Testis (tissue), 2 donors: Measurements from ENCODE around the gene BAIAP3.
"Not testable (repeated sequence)": the region's sequence is repeated elsewhere in the genome, so short reads cannot be mapped to it uniquely, and the experiment has no call there.

ENCODE experiments used
- POLR2A ChIP-seq: fragments of 450-650 bp; IDR thresholded peaks from one replicate; pipeline ENCODE4 v1.6.1; 2017; ENCODE audit warnings: antibody characterized with exemption, mild to moderate bottlenecking, moderate library complexity
- TF ChIP-seq, protein P1 (sequence below), 3 experiments: fragments of 450-650 bp in 2 of 3; fragments of 200-600 bp in 1 of 3; sonication (generic) in 1 of 3; IDR thresholded peaks; one replicate each; pipeline ENCODE4 v1.5.1; 2016 to 2019; ENCODE audit warnings: antibody characterized with exemption in 3 of 3, mild to moderate bottlenecking in 2 of 3, moderate library complexity in 1 of 3

DNA sequence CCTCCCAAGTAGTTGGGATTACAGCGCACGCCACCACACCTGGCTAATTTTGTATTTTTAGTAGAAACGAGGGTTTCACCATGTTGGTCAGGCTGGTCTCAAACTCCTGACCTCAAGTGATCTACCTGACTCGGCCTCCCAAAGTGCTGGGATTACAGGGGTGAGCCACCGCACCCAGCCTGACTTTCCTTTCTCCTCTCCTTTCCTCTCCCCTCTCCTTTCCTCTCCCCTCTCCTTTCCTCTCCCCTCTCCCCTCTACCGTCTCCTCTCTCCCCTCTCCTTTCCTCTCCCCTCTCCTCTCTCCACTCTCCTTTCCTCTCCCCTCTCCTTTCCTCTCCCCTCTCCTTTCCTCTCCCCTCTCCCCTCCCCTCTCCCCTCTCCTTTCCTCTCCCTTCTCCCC lies 41.2 kb upstream of the BAIAP3 start:
- TF ChIP-seq, protein P1, sequence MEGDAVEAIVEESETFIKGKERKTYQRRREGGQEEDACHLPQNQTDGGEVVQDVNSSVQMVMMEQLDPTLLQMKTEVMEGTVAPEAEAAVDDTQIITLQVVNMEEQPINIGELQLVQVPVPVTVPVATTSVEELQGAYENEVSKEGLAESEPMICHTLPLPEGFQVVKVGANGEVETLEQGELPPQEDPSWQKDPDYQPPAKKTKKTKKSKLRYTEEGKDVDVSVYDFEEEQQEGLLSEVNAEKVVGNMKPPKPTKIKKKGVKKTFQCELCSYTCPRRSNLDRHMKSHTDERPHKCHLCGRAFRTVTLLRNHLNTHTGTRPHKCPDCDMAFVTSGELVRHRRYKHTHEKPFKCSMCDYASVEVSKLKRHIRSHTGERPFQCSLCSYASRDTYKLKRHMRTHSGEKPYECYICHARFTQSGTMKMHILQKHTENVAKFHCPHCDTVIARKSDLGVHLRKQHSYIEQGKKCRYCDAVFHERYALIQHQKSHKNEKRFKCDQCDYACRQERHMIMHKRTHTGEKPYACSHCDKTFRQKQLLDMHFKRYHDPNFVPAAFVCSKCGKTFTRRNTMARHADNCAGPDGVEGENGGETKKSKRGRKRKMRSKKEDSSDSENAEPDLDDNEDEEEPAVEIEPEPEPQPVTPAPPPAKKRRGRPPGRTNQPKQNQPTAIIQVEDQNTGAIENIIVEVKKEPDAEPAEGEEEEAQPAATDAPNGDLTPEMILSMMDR (IDR thresholded peaks at IDR 0.05): not testable (repeated sequence)
- not testable (repeated sequence) for TF ChIP-seq POLR2A
